T47D (cell line): Measurements from ENCODE around the gene NFATC4.
A peak's percentile ranks its signal among the peaks of the same experiment; 100 is the strongest.
"Not testable (repeated sequence)": the region's sequence is repeated elsewhere in the genome, so short reads cannot be mapped to it uniquely, and the experiment has no call there.

Source experiments
- DNase-seq, 2 experiments: peaks; one replicate each; pipeline versions ENCODE4 v3.0.0 to v3.0.0-alpha.2; 2011 to 2012; ENCODE audit warnings: low read depth in 1 of 2, low spot score in 1 of 2
- JUND ChIP-seq: IDR thresholded peaks from 2 replicates; pipeline ENCODE4 v1.6.1; 2012; ENCODE audit warnings: low read depth
- in situ Hi-C: cut with HindIII; loops from 2 replicates; pipeline ENCODE4 v1.10.0; 2016; ENCODE audit warnings: low sequenced_read_pairs, low pct_unique_long_range_greater_than_20kb

The NFATC4 gene

DNA sequence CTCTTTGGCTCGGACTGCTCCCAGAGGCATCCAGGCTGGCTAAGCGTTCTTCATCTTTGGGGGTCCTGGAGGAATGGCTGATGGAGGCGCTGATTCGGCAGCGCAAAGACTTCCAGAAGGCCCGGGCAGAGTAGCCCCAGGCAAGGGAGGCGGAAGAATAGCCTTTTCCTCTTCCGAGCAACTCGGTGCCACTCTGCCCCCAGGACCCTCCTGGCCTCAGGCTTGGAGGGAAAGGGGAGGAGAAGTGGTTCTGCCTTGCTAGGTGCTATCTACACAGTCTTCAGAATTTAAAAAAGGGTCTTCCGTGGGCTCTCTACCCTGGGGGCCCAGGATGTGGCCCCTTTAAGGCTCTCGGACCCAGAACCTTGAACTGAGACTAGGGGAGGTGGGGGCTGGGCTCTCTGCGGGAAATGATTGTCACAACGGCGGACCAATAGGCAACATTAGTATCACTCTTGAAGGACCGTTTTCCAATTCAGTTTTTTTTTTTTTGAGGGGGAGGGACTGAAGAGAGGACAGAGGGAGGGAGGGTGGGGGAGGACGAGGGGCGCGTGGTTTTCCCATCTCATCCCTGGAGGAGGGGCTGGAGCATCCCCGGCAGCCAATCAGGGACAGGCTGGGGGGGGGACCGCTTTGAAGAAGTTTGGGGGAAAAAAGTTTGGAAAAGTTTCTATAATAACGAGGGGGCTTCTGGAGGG is at the start of gene NFATC4:
Gene NFATC4, plus strand, starts transcription at position 671 of the 698 bp plus-strand sequence. CDS start 157 bp downstream, outside the sequence.
- DNase-seq = peak; percentile 46 to 96
- in situ Hi-C loops = no loop called here
- no peak for TF ChIP-seq JUND

DNA sequence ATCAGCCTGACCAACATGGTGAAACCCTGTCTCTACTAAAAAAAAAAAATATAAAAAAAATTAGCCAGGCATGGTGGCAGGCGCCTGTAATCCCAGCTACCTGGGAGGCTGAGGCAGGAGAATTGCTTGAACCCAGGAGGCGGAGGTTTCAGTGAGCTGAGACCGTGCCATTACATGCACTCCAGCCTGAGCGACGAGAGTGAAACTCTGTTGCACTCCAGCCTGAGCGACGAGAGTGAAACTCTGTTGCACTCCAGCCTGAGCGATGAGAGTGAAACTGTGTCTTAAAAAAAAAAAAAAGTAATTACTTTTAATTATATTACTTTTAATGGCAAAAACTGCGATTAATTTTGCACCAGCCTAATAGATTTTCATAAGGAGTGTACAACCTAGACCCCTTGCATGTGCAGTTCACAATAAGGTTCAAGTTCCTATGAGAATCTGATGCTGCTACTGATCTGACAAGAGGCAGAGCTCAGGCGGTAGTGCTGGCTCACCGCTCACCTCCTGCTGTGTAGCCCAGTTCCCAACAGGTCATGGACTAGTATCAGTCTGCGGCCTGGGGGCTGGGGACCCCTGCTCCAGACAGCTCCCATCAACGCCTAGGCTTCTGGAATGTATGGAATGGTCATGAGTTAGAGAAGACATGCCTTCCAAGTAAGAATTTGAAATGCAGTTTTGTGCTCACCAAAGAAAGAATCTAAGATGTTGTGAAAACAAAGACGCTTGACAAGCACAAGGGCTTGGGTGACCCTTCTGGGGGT is 46.6 kb upstream of the NFATC4 start:
- TF ChIP-seq JUND = no peak
- in situ Hi-C loops = no loop called here
- DNase-seq = no peak

DNA sequence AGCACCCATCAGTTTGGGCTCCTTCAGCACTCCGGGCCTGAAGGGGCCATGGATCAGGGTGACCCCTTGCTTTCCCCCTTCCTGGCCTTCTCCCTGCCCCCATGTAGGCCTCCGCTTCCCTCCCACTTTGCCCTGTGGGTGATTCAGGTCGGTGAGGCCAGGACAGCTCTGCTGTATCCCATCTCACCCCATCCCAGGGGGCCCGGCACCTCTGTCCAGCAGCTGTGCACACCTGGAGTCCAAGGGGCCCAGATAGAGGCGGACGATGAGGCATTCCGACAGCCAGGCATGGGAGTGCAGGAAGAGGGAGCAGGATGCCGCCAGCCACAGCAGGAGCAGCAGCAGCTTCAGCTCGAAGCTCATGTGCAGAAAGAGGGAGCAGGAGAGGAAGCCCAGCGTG is 45.3 kb upstream of the NFATC4 start:
- in situ Hi-C loops = no loop called here
- DNase-seq = no peak

DNA sequence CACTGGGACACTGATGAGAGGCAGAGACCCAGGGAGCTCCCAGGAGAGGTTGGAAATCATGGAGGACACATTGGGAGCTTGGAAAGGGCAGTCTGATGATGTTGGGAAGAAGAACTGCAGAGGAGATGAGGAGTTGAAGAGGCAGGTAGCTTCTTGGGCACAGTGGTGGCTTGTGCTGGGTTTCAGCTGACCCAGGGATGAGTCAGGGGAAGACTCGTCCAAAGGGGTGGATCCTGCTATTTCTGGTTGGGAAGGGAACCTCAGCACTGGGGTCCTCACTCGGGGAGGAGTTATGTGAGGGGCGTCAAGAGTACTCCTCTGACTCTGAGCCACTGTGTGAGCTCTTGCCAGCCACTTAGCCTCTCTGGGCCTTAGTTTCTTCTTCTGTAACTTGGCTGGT is 44.6 kb upstream of the NFATC4 start:
- TF ChIP-seq JUND = no peak
- in situ Hi-C loops = no loop called here
- no peak for DNase-seq

More for the DNA sequence above, 45.3 kb upstream of the NFATC4 start:
- TF ChIP-seq JUND = no peak

DNA sequence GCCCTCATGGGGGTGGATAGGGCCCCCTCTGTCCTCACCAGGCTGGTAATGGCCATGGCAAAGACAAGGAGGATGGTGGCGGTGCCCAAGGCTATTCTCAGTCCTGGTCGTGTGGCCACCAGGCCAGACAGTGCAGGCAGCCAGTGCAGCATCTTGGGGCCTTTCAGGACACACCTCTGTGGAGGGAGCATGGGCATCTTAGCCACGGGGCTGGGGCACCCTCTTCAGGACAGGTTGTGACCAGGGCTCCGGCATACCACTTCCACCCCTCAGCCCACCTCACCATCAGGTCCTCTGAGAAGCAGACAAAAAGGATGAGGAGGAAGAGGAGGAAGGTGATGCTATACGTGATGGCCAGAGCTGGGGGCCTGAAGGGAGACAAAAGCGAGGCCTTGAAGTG is 44.0 kb upstream of the NFATC4 start:
- in situ Hi-C loops = no loop called here
- DNase-seq = no peak
- TF ChIP-seq JUND = no peak

DNA sequence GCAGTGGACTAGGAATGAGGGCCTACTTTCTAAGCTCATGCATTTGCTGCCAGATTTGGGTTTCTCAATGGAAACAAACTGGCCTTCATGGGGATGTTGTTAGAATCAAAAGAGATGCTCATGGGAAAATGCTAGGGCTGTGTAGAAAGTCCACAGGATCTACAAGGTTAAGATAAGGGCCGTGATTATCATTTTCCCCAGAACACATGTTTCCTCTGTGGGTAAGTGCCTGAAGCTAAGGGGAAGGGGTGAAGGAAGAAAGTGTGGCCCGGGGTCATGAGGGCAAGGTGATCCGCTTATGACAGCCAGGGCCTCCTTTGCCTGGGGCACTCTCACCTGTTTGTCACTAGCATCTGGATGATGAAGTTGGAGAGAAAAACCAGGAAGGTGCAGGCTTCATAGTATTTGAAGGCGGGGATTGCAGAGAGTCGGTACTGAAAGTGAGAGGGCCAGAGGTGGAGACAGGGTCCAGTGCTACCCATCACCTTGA is 42.9 kb upstream of the NFATC4 start:
- in situ Hi-C loops = no loop called here
- no peak for DNase-seq
- no peak for TF ChIP-seq JUND

DNA sequence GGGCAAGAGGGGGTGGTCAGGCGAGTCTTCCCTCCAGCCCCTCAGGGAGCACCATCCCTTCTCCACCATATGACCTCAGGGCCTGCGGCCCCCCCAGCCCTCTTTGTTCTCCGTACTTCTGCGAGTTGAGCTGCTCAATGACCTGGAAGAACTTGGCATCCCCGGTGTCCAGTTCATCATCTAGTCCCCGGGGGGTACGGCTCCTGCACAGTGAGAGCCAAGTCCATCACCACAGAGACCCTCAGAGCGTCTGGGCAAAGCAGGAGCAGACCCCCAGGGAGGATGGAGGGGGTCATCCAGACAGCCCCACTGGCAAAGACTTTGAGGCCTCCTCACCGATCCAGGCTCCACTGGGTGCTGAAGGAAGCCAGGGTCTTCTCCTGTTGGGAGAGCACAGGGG is 42.0 kb upstream of the NFATC4 start:
- in situ Hi-C loops = no loop called here
- no peak for TF ChIP-seq JUND
- no peak for DNase-seq

DNA sequence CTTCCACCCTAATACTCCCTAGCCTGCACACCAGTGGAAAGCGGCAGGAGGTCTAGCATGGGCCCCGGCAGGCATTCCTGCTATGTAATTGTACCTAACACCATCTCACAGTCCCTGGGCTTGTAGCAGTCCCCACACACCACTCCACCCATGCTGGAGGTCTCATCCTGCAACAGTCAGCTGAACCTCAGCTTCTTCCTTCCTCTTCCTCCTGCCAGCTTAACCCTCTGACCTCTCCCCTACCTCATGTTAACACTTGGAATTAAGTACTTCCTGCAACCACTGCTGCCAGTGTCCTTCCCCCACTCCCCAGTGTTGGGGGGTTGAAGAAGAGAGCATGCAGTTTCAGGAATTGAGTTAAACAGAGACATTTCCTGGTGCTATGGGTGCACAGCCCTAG is 40.7 kb upstream of the NFATC4 start:
- DNase-seq = no peak
- no peak for TF ChIP-seq JUND
- in situ Hi-C loops = no loop called here

DNA sequence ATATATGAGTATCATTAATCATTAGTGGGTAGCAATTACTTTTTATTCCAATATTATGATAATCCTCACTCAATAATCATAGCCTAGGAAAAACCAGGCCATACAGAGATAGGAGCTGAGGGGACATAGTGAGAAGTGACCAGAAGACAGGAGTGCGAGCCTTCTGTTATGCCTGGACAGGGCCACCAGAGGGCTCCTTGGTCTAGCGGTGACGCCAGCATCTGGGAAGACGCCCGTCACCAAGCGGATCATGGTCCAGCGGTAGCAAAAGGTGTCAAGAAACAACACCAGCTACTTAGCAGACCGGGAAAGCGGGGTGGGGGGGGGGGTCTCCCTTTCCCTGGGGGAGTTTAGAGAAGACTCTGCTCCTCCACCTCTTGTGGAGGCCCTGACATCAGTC is 40.1 kb upstream of the NFATC4 start:
- in situ Hi-C loops = not testable (repeated sequence)
- peak in 1 of 2 experiments; percentile 21 for DNase-seq

DNA sequence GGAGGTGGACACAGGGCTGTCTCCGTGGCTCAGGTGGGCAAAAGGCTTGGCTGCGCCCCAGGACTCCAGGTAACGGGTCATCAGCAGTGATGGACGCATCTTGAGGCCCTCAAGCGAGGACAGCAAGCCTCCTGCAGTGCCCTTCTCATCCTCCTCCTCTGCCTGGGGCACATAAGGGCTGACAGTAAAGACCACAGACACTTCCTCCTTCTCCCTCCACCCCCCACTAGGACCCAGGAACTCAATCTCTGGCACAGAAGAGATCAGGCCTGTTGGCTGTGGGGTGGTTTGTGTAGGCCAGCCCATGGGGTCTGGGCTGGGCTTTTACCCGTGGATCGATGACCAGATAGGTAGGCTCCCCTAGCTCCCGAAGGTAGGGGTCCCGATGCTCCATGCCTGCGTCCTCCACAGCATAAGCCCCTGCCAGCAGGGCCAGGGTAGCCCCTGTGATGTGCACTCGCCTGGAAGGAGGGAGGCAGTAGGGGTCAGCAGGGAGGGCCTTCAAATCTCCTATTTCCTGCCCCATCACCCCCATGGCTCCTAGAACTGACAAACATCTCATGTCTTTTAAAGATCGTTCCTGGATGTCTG is 38.8 kb upstream of the NFATC4 start:
- DNase-seq = no peak
- in situ Hi-C loops = no loop called here
- no peak for TF ChIP-seq JUND

DNA sequence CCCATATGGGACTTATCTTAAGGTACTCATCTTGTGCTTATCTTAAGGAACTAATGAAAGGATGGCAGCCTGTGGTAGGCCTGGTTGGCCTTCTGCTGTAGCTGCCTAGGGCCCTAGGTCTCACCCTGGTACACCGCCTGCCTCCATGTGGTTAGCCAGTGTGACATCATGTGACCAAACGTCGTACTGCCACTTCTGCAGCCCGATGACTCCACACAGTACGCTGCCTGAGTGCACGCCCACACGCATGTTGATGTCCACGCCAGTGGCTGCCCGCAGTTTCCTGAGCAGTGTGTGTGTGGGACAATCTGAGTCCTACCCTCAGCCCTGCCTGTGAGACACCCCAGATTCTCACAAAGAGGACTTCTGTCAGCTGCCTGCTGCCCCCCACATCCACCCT is 38.2 kb upstream of the NFATC4 start:
- TF ChIP-seq JUND = no peak
- no peak for DNase-seq
- in situ Hi-C loops = no loop called here

DNA sequence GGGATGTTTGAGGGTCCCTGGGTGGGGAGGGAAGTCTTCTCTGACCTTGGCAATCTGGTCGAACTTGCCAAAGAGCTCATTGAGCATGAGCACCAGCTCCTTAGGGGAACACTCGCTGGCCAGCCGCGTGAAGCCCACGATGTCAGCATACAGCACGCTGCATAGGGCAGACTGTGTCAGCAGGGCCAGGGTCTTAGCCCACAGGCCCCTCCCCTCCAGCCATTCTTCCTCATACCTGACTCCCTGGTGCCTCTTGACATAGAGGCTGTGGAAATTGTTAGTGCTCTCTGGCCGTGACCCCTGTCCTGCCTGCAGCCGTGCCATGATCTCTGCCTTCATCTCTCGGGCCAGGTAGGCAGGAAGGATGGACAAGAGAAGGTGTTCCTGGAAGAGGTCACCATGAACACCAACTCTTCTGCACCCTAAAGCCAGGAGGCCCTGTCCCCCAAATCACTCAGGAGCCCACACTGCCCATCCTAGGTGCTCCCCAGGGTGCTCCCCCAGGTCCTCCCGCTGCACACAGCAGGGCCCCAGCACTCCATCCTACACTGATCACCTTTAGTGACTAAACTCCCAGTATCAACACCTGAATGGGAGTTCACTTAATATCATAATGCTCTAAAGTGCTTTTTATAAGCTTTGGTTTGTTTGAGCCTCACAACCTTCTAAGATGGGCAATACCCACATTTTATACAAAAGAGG is 36.9 kb upstream of the NFATC4 start:
- no peak for TF ChIP-seq JUND
- no peak for DNase-seq
- in situ Hi-C loops = no loop called here
